GM18517 (cell line): ENCODE data around the gene EMX2.
"Not testable (repeated sequence)": the region's sequence is repeated elsewhere in the genome, so short reads cannot be mapped to it uniquely, and the experiment has no call there.

Experiments used
- ATAC-seq: cut with Tn5 transposase; IDR thresholded peaks from one replicate; pipeline ENCODE4 v1.9.1; 2021; ENCODE audit warnings: mild to moderate bottlenecking, moderate library complexity; ENCODE audit not compliant: unreplicated experiment

Gene EMX2

GRCh38 chr10:117542706-117543224 lies at the start of gene EMX2:
Gene EMX2 (plus strand): TSS chr10:117542746. CDS start chr10:117543268, 522 bp downstream.
- no peak for ATAC-seq

DNA sequence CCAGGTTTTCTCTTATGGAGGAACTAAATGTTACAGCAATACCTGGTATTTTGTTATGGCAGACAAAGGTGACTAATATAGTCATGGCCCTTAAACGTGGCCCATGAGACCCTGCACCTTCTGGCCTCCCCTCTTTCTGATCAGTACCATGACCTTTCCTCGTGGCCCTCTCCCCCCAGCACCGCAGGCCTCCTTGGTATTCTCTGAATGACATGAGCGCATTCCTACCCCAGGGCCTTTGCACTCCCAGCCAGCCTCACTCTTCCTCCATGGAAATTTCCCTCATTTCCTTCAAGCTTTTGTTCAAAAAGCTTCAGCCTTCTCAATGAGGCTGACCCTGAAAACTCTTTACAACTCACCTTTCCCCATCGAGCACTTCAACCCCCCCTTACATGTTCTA lies 46.5 kb upstream of the EMX2 start:
- ATAC-seq = no peak

DNA sequence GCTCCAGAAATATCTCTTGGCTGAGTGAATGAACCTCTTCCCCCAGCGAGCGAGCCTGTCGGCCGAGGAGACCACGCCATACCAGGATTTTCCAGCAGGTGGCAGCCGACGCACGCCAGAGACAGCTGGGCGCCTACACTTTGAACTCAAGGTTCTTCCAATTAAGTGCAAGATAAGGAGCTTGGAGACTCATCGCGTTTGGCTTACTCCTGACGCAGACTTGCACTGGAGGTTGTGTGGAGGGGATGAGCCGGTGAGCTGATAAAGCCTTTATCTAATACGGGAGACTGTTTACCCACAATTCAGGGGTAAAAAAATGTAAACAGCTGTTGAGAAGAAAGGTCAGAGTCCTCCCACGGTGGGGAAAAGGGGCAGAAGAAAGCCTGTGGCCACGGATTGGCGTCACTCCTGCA lies 45.9 kb upstream of the EMX2 start:
- no peak for ATAC-seq

- ATAC-seq = no peak
These were observed 44.8 kb upstream of the EMX2 start for GRCh38 chr10:117497736-117498135.

DNA sequence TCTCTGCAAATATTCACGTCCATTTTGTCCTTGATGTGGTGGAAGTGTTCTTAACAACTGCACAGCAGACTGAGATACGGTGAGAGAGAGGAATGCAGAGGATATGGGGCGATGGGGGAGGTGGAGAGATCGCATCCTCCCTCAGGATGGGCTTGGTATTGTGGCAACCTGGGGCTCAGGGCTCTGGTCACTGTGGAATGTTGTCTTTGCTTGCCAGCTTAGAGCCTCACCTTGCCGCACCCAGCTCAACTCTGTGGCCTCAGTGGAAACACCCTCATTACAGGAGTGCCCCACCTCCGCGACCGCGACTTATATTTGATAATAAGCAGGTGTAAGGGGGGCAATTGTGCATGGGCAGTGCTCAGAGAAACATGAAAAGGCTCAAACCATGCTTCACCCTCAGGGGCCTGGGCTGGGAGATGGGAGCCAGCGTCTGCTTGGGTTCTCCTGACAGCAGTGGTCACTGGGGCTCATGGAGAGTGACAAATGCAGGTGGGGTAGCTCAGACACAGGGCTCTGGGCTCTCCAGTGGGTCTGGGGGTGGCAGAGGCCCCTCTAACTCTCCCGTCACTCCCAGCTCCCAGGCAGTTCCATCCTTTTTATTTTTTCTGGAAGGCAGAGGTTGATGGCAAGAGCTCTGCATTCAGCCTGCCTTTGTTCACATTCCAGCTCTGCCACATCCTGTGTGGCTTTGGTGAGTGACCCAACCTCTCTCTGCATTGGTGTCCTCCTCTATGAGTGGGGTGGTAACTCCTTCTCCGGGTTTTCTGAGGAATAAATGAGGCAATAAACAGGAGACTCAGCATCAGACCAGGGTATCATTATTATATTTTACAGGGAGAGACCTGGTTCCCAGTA lies 43.1 kb upstream of the EMX2 start:
- no peak for ATAC-seq

GRCh38 chr10:117500456-117500855 lies 42.1 kb upstream of the EMX2 start:
- no peak for ATAC-seq

- ATAC-seq = no peak
These were observed 41.0 kb upstream of the EMX2 start for GRCh38 chr10:117501460-117502035.

DNA sequence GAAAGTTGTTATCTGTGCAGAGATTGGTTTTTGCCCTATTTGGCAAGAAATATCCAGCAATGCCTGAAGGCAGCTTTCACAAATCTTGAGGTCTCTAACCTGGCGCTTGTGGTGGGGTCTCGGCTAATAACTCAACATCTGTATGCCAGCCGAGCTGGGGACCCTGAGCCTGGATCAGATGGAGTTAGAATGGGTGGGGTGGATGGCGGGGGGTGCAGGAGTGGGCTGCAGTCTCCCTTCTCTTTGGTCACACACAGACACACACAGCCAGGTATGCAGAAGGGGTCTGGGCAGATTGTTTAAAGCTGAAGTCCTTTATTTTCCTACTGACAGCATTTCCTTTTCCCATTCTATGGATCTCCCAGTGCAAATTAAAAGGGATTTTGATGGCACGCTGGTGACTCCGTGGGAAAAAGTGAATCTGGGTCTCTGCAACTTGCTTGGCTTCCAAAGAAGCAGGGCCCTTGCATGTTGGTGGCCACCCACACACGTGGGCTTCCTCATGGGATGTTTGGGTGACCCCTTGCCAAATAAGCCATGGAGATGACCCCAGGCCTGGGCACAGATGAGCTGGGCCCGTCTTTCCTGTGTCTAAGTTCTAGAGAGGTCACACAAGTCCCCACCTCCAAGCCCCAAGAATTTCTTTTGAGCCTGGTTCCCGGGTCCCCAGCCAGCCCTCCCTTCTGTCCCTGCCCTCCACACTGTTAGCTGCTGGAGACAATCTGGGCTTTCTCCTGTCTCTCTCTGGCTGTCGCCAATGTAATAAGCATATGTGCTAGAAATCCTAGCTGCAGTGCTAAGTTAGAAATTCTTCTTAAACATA lies 39.9 kb upstream of the EMX2 start:
- no peak for ATAC-seq

DNA sequence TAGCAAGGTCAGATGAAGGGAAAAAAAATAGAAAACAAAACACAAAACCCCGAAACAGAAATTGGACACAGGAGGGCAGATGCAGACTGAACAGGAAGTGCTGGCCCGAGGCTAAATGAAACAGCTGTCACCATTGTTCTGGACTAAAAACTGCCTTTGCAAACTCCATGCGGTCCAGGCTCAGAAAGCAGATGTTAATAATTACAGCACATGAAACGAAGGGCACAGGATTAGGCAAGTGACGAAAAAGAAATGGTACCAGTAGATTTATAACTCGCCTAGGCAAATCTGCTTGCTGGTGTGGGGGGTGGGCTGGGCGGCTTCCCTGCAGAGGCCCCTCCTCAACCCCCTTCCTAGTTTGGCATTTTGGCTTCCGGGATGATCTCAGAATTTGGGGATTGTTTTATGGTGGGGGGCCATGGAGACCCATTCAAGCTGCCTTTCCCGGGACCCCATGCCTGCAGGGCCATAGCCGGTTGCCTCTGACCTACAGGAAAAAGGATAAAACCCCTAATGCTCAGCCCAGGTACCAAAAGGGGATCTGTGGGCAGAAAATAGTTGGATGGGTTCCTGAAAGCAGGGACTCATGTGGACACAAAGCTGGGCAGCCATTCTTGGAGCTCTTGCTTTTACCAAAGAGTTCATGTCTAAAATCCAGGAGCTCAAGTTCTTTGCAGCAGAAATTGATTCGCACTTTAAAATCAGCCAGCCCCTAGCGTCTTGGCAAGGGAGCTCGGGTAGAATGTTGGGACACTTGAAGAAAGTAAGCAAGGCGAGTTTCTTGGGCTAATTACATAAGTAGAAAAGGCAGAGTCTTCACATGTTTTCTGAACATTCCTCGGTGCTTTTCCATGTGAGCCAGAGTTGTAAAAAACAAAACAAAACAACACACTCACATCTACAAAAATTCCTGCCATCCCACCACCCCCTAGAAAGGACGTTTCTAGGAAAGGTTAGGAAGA lies 39.0 kb upstream of the EMX2 start:
- ATAC-seq = peak; percentile 77

DNA sequence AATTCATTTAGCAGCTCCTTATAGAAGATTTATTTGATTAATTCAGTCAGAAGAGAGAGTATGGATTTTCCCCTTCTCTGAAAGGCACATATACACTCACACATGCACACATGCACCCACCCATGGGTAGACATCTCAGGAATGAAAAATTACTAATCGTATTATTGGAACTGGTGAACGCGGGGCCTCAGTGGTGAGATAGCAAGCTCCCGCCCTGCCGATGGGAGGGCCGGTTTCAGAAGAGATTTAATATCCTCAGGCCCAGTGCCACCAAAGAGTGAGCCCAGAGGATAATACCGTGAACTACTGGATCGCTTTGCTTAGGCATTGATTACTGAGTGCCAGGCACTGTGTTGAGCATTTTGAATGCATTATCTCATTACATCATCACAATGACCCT lies 38.0 kb upstream of the EMX2 start:
- ATAC-seq = no peak

- ATAC-seq = not testable (repeated sequence)
These were observed 35.5 kb upstream of the EMX2 start for GRCh38 chr10:117507081-117507480.

DNA sequence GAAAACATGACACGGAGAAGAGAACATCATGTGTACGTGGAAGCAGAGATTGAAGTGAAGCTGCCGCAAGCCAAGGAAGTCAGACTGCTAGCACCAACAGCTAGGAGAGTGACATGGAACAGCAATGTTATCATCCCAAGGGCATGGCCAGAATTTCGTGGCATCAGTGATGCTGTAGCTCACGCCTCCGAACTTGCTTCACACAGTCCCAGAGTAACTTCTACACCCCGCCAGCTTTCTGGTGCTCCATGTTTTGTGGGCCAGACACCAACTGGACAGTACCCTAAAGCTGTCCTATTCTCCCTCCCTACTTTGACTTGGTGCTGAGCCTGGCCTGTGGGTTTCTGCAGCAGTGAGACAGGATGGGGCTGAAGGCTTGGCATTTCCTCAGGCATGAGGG lies 33.0 kb upstream of the EMX2 start:
- no peak for ATAC-seq

- ATAC-seq = no peak
These were observed 30.8 kb upstream of the EMX2 start for GRCh38 chr10:117511601-117512390.

DNA sequence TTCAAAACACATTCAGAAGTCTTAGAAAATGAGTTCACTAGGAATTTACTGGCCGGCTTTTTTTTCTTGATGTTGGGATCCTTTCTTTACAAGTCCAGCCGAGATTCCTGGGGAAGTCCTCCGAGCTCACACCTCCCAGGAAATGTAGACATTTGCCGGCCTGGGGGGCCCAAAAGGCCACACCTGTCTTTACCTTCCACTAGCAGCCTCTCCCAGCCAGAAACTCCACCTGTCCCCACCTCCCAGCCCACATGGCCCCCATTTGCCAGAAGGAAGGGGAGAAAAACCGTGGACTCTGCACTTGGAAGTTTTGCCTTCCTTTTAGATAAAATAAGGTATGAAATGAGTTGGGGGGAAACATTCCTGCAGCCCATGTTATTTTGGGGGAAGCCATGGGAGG lies 27.6 kb upstream of the EMX2 start:
- ATAC-seq = no peak

DNA sequence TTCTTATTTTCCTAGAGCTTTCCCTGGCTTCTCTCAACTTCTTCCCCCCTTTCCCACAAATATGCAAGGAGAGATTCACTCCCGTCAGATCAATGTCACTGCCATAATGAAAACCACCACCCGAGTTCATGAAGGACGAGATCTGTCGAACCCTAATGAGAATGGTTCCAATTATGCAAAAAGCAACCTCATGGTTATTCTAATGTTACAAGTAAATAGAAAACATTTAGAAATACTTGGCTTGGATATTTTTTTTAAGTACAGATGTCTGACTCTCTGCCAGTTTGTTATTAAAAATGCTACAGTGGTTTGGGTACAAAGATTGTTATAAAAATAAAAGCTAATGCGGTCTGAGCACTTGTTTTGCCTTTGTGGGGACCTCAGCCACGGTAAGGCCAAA lies 25.9 kb upstream of the EMX2 start:
- no peak for ATAC-seq

- no peak for ATAC-seq
These were observed 24.3 kb upstream of the EMX2 start for GRCh38 chr10:117518246-117518645.

DNA sequence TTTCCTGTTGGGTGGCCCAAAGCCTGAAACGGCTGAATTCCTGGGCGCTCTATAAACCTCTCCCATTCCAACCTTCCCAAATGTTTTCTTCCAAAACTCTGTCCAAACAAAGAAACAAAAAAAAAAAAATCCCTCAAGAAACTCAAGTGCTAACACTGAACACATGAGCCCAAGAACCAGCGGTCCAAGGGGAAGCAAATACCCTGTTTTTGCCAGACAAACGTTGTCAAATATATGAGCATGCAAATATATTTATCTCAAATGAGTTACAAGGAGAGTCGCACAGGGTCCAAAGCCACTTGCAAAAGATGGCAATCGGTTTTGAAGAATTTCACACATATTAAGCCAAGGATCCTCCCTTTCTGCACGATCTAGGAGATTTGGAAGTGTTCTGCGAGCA lies 23.3 kb upstream of the EMX2 start:
- ATAC-seq = no peak

DNA sequence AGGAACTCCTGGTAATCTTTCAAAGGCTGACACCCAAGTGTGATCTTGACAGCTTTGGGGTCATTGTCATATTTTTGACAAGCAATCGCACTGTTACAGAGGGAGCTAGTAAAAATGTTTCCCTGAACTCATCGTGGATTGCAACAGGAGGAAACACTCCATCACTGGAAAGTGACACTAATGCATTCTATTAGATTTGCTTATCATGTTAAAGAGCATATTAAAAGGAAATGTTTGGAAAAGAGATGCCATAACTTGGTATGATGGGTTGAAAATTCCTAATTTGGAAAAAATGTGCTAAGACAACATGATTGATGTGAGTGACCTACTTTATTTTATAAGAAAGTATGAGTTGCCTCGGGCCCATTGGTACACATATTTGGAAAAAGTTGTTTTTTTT lies 22.7 kb upstream of the EMX2 start:
- ATAC-seq = no peak

DNA sequence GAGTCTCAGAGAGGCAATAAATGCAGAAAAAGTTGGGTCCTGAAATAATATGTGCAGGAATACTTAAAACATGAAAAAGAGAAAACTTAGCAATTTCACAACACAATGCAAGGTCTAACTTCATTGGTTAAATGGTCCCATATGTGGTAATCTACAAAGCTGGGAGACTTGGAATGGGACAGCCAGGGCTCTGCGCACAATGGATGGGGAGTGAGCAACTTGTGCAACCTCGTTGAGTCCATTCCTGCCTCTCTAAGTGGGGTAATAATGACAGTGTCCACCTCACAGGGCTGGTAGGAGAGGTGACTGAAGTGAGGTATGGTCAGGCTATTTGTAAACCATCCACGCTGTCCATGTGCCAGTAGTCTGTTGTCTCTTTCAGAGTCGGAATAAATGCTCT lies 11.8 kb upstream of the EMX2 start:
- no peak for ATAC-seq
